ENCODE measurements around the gene OSBPL8.

Gene OSBPL8

DNA sequence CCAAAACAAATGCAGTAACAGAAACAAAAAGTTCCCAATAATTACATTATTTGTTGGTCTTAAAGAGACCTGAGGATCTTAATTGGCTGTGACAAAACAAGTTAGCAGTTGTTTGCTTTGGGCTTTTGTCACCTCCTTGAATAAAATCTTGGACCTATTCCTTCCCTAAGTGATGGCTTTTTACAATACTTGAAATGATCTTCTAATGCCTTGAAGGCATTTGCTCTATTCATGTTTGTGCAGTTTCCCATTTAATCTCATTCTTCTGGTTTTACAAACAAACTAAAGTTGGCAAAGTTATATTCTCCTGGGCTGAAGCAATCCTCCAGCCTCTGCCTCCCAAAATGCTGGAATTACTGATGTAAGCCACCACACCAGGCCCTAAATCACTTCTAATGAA lies 98.8 kb downstream of the OSBPL8 start:
- no peak for DNase-seq

DNA sequence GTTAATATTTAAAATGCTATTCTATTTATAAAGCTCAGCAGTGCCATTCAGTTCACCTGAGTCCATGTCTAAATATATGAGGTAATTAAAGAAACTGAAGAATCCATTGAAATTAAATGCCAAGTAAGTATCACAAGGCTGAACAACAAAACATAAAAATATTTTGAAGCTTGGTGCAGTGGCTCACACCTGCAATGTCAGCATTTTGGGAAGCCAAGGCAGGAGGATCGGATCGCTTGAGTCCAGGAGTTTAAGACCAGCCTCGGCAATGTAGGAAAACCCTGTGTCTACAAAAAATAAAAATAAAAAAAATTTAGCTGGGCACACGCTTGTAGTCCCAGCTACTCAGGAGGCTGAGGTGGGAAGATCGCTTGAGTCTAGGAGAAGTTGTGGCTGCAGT lies 101.8 kb downstream of the OSBPL8 start:
- DNase-seq: no peak

DNA sequence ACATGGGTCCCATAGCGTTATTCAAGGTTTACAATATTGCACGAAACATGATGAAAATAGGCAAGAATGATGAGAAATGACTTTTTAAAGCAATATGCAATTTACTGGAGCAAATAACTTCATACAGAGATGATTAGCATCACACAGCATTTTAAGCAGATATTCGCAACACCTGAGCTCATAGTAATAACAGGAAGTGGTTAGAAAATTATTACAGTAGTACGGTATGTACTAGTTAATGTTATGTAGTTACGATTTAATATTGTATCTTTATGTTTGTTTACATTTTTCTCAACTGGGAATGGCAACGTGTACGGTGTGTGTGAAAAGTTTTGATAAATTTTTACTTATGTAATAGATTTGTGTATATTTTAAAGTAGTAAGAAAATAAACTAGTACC lies 102.6 kb downstream of the OSBPL8 start:
- DNase-seq: no peak

DNA sequence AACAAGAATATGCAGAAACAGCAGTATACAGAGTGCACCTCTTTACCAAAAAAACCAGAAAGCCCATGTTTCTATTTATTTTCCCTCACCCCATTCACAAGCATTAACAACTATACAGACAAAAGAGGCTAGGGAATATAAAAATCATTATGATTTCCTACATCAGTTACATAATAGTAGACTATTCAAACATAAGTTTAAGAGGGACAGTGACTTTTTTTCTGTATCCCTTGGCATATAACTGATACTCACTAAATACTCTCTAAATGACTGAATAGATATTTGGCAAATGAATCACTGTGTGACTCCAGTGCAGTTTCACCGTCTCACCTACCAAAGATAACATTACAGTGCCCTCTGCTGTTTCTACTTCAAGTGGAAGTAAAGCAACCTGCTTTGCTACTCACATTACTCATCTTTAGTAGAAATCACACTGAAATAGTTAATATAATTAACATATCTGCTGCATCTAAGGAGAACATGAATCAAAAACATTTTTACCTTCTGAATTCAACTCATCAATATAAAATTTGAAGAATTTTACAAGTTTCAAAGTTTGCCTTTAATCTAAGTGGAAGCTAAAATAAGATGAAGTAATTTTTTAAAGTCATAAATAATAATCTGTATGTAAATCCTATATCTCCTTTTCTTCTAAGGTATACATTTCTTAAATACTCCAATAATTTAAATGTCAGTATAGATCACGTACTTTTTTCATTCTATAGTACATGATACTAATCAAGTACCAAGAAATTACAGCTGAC lies 103.8 kb downstream of the OSBPL8 start:
- DNase-seq: no peak

DNA sequence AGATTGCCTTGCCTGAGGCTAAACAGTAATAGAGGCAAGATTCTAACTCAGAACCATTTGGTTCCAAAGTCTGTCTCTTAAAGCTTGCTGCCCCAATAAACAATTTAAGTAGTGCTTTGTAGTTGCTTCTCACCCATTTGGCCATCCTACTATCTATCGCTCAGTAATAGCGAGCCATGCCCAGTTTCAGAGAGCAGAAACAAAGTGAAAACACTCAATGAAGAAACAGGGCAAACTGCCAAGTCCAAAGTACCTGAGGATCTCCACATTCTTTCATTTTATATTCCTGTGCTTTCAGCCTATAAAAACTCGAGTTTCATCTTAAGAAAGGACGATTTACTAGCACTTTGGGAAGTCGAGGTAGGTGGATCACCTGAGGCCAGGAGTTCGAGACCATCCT lies 108.0 kb downstream of the OSBPL8 start:
- no peak for DNase-seq

DNA sequence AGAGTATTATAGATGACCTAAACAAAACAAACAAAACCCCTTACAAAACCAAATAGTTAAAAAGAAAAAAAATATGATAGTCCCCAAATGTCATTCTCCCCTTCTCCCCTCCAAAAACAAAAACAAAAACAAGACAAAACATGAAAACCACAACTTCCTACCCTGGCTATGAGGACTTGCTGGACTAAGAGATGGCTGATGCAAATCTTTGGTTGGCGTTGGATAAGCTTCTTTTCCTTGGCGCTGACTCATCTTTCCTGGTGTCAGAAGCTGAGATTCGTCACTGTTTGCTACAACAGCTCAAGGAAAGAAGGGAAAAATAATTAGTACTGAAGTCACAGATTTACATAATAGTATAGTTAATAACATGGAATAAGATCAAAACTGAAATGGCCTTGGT lies 108.9 kb downstream of the OSBPL8 start:
- DNase-seq: no peak

DNA sequence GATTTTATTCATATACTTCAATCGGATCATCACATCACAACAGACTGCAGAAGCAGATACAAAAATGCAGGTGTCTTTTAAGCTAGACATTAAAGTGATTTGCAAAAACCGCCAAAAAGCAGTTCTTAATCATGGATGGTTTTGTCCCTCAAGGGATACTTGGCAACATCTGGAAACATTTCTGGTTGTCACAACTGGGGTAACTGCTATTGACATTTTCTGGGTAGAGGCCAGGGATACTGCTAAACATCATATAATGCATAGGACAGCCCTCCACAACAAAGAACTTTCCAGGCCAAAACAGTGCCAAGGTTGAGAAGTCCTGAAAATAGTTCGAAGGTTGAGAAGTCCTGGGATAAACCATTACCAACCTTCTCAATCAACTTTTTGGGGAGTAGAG lies 109.6 kb downstream of the OSBPL8 start:
- DNase-seq: no peak

DNA sequence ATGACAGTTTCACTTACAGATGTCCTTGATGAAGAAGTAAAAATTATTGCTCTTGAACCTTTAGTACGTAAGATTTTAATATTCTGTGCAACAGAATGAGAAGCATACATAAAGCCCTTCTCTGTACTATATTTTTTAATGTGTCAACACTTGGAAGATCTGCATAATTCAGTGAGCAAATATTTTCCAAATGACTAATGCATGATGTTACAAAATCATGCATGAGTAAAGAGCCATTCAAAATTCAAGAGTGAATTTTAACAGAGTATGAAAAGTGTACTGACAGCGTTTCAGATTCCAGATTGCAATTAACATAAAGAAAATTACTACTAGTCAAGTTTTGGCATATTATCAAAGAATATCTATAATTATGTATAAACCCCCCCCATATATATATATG lies 110.0 kb downstream of the OSBPL8 start:
- DNase-seq: no peak

DNA sequence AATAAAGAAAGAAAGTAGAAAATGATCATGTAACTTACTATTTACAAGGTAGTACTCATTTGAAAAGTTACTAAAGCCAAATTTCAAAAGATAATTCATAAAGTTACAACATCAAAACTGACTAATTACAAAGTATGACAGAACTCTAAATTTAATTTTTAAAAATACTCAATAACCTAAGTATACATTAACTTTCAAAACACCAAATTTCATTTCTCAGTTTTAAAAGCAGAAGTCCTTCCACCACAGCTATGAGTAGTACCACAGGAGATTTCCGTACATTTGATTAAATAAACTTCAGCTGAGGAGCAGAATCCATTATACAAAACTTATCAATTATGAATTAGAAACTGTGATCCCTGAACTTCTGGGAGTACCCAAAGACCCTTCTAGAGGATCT lies 110.6 kb downstream of the OSBPL8 start:
- no peak for DNase-seq

DNA sequence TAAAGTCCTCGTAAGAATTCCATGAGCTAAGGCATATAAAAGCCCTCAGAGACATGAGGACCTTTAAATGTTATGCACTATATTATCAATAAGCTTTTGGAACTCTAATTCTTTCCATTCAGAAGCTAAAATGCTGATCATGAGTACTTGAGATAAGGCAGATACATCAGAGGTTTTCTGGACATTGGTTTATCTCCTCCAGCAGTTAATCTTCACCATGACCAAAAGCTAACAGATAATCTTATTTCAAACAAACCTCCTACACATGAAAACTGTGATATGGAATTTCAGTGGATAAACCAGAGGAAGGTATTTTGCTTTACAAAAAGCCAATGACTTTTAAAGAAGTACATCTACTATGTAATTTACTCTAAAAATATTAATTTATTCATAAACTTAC lies 113.5 kb downstream of the OSBPL8 start:
- no peak for DNase-seq

DNA sequence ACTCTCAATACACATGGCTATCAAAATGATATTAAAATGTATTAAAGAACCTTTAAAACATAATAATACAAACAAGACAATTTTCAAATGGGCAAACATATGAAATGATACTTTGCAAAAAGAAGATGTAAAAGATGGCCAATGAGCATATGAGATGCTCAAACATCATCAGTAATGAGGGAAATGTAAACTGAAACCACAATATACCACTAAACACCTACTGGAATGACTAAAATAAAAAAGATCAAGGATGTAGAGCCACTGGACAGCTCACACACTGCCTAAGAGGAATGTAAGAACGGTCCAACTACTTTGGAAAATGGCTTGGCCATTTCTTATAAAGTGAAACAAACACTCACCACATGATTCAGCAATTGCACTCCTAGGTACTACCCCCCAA lies 114.1 kb downstream of the OSBPL8 start:
- DNase-seq: no peak

DNA sequence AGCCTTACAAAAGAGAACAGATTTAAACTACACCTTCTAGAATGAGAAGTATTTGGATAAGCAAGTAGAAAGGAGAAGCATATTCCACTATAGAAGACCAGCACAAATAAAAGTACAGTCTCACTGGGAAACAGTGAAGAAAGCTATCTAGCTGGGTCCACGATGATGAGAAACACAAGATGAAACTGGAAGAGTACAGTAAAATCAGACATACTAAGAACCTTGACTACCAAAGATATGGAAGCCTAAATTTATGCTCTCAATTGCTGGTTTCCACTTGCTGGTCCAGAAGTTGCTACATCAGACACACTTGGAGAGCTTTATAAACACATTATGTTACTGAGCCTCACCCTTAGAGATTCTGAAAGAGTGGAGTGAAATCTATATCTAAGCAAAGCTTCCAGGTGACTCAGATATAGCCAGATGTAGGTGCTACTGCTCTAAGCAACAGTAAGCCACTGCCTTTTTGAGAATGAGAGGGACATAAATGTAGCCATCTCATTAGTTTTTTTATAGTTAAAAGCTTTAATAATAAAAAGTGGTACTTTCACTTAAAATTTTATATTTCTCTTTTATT lies 115.1 kb downstream of the OSBPL8 start:
- DNase-seq: no peak

DNA sequence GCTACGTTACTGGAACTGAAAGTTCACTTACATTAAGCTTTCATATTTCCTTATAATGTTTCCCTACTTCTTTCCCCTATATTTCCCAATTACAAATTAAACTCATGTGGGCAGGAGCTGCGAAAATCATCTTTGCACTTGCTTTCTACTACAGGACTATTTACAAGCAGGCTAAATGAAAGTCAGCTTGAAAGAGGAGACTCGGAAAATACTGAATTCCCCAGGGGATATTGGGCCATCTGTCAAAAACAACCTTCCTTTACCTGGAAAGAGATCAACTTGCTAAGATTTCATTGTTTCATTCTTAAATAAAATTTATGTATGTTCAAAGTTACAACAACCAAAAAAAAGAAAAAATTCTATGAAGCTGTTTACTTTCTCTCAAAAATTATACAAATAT lies 118.6 kb downstream of the OSBPL8 start:
- no peak for DNase-seq

DNA sequence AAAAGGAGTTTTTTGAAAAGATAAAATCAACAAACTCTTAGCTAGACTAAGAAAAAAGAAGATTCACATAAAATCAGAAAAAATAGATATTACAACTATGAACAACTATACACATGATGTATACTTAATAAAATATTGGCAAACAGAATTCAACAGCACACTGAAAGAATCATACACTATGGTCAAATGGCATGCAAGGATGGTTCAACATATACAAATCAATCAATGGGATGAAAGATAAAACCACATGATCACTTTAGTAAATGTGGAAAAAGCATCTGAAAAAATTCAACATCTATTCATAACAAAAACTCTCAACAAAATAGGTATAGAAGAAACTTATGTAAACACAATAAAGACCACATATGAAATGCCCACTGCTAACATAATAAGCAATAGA lies 126.8 kb downstream of the OSBPL8 start:
- DNase-seq: no peak

DNA sequence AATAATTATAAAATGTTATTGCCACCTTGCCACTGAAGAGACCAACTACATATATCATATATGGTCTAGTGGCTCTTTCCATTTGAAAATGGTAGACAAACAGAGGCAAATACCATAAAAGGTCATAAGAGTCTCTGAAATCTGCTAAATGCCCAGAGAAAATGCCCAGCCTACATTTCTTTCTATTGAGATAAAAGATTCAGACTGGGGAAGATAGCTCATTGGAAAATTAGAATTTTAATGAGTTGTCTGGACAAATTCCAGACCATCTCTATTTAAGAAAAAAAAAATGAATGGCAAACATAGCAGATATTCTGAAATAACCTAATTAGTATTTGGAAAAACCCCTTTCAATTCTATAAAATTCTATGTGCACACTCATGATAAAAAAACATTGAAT lies 131.5 kb downstream of the OSBPL8 start:
- DNase-seq: no peak

DNA sequence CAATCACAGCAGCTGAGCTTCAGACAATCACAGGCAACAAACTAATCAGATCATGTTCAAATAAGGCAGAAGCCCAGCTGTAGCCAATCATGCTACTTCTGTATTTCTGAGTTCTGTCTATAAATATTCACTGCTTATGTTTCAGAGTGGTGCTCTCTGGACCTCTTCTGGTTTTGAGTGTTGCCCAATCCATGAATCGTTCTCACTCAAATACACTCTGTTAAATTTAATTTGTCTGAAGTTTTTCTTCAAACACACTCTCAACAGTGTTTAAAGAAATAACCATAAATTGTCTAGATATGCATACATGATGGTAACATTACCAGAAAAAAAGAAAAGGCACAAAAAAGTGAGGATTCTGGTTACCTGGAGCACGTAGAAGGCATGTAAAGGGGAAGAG lies 133.4 kb downstream of the OSBPL8 start:
- DNase-seq: no peak

DNA sequence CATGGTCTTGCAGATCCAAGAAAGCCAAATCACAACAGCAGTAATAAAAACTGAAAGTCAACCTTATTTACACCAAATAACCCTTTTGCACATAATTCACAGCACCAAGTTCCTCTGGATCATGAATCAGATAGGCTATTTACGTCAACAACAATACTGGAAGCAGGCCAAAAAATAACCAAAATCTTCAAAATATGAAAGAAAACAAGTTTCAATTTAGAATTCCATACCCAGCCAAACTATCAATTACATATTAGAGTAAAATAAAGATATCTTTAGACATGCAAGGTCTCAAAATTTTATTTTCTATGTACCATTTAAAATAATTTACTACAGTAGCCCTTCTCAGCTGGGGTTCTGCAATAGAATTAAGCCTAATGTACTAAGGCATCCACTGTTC lies 134.6 kb downstream of the OSBPL8 start:
- DNase-seq: no peak

DNA sequence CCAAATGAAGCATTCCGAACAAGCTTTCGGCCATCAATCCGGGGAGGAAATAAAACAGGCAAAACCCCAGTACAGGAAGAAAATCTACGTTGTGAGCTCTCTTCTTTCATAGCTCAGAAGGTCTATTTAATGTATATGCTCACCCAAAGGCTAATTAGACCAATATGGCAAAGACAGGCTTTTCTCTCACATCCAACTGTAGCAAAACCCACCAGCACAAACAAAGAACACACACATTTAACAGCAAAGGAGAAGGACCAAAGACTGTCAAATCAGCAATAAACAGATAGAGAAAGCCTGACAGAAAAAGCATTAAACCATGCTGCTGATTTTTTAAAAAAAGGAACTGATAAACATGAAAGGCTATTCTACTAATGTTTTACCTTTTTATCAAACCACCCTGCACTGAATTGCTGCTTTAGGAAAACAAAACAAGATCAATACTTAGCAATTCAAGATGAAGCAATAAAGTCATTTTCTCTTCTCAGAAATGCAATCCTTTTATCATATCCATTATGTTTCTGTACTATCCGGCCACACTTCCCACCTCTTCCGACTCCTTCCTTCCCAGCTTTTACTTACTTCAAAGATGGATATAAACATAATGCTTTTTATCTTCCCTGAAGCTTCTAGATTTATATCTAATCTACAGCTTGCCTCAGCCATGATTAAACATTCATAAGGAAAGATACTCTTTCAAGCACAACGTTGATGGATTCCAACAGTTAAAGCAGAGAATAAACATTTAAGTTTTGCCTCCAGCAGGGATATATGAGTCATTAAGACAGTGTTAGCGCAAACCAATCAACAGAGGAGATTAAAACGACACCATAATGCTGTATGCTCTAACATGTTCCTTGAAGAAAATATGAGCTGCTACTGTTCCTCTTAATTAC lies 136.8 kb downstream of the OSBPL8 start:
- no peak for DNase-seq

DNA sequence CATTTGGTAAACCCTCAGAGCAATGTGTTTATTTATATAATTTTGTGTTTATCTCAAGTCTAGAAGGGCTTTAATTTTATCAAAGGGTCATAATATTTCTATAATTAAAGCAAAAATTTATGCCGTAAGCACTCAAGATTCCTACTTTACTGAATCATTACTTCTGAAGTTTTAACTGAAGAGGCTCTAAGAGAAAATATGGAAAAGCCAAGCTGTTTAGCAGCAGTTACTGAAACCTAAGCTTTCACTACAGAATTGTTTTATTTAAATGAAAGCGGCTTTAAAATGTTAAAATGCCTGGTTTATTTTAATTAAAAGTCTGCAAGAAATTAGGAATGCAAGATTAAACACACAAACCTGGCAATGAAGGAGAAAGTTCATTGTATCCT lies 137.4 kb downstream of the OSBPL8 start:
- no peak for DNase-seq

DNA sequence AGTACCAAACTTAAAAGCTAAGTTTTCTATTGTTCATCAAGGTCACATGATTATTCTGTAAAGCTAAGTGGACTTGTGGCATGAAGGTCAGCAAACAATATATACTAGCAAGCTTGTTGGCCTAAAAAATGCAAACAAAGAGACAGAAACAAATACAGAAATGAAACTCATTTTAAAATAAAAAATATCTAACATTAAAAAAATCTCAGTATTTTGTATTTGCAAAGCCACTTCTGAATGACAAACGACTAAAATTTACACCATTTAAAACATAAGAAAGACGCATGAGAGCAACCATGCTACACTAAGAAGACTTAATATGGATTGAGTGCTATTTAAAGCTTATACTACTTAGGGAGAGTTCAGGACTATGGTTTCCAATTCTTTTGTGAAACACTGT lies 138.5 kb downstream of the OSBPL8 start:
- no peak for DNase-seq

DNA sequence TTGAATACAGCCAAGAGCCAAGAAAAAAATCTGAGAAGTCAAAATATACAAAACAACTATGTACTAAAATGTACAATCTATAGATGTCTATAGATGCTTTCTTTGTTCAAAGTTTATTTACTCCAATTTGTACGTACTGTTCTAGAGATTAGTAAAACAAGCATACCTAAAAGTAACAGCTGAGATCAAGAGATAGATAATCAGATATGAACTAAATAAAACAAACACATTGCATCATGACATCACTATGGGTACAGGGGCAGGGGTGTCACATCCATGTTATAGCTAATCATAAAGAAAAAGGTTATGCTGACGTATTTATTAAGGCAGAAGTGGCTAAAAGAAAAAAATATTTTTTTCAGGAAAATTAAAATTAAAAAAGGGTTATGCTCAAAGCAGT lies 139.3 kb downstream of the OSBPL8 start:
- no peak for DNase-seq

DNA sequence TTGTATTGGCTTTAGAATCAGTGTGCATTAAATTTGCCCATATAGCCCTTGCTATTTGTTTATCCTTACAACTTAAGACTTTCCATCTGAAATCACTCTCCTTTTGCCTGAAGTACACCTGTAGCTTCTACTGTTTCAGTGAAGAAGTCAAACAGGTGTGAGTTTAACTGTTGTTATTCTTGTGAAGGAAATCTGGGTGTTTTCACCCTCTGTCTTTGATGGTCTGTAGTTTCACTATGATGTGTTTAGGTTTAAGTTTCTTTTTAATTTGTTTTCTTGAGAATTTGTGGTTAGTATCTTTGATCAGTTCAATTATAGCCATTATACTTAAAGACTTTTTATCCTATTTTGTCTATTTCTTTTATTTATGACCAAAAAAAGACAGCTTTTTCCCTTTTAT lies 142.5 kb downstream of the OSBPL8 start:
- no peak for DNase-seq

DNA sequence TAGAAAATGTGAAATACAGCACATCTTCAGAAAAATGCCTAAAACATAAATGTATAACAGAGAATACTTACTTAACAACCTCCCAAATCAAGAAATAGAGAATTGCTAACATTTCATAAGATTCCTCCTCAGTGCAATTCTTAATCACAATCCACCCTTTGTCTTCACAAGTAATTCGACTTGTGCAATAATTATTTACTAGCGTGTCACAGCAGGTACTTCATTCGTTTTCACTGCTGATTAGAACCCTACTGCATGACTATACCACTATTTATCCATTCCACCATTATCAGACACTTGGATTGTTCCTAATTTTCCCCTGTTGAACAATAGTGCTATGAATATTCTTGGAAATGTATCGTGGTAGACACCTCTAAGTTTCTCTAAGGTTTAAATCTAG lies 146.4 kb downstream of the OSBPL8 start:
- no peak for DNase-seq

DNA sequence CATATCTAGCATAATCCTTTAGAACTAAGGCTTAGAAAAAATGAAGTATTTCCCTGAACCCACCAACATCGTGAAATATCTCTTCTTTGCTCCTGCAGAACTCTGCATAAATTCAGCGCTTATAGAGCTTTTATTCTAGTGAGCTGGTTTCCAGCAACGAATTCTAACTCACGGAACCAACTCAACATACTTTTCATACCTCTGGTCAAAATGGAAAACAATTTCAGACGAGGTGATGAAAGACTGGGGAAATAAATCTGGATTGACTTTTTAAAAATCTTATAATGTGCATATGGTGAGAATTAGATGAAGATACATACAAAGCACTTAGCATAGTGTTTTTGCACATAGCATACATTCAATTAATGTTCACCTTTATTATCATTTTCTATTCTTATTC lies 148.8 kb downstream of the OSBPL8 start:
- no peak for DNase-seq
